ENCODE results near the gene STAG1. TPM values are rescaled to one million over a fixed set of nuclear protein-coding genes. Genes with fewer than 3 reads are reported as not detected.

The STAG1 gene
- total and polyA plus RNA-seq, 8 donors = 29.6 to 52.7 (median 44.1) TPM

GRCh38 chr3:136664771-136665170 is 87.4 kb downstream of the STAG1 start:
- ATAC-seq = no peak
- DNase-seq = no peak
- Histone ChIP-seq H3K4me1 (no peaks in the 10 kb centered on the region), H3K27me3 (no peaks in the 10 kb centered on the region), H3K36me3 (no peaks in the 10 kb centered on the region), H3K4me3 (no peak overlapping the region), H3K9me3 (no peaks in the 10 kb centered on the region), H3K27ac (no peak overlapping the region)
- TF ChIP-seq, protein P1, sequence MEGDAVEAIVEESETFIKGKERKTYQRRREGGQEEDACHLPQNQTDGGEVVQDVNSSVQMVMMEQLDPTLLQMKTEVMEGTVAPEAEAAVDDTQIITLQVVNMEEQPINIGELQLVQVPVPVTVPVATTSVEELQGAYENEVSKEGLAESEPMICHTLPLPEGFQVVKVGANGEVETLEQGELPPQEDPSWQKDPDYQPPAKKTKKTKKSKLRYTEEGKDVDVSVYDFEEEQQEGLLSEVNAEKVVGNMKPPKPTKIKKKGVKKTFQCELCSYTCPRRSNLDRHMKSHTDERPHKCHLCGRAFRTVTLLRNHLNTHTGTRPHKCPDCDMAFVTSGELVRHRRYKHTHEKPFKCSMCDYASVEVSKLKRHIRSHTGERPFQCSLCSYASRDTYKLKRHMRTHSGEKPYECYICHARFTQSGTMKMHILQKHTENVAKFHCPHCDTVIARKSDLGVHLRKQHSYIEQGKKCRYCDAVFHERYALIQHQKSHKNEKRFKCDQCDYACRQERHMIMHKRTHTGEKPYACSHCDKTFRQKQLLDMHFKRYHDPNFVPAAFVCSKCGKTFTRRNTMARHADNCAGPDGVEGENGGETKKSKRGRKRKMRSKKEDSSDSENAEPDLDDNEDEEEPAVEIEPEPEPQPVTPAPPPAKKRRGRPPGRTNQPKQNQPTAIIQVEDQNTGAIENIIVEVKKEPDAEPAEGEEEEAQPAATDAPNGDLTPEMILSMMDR (IDR thresholded peaks at IDR 0.05) = no peak
- intact Hi-C loops (cut with DNase I) = no loop called here

- DNase-seq (no peak), ATAC-seq (no peak)
- H3K27me3 ChIP-seq = no peaks in the 10 kb centered on the region
- H3K9me3 ChIP-seq = no peaks in the 10 kb centered on the region
- H3K27ac ChIP-seq = no peak overlapping the region
- no peak overlapping the region for H3K4me3 ChIP-seq
- H3K4me1 ChIP-seq = peaks cover 0 to 5% of the 10 kb centered on the region in 2 donors
- intact Hi-C loops (cut with DNase I) = no loop called here
- H3K36me3 ChIP-seq = no peaks in the 10 kb centered on the region
- TF ChIP-seq, protein P1 (IDR thresholded peaks at IDR 0.05) = no peak
Measured at GRCh38 chr3:136661282-136661681, 90.9 kb downstream of the STAG1 start.

- TF ChIP-seq, protein P1 (IDR thresholded peaks at IDR 0.05) = no peak
- Histone ChIP-seq H3K27me3 (no peaks in the 10 kb centered on the region), H3K4me3 (no peak overlapping the region), H3K9me3 (peaks cover 0 to 14% of the 10 kb centered on the region in 2 donors), H3K27ac (no peak overlapping the region), H3K36me3 (no peaks in the 10 kb centered on the region), H3K4me1 (peaks cover 0 to 5% of the 10 kb centered on the region in 2 donors)
- ATAC-seq = peak; percentile 88
- intact Hi-C loops (cut with DNase I) = no loop called here
- peak in 2 of 4 donors; percentile 62 to 80 for DNase-seq
Measured at GRCh38 chr3:136658946-136659682, 93.1 kb downstream of the STAG1 start.

- Histone ChIP-seq H3K4me3 (no peak overlapping the region), H3K27me3 (no peaks in the 10 kb centered on the region), H3K9me3 (peaks cover 0 to 27% of the 10 kb centered on the region in 2 donors), H3K4me1 (peaks cover 0 to 5% of the 10 kb centered on the region in 2 donors), H3K36me3 (peaks cover 0 to 3% of the 10 kb centered on the region in 2 donors), H3K27ac (no peak overlapping the region)
- no peak for ATAC-seq
- intact Hi-C loops (cut with DNase I) = no loop called here
- no peak for DNase-seq
- TF ChIP-seq, protein P1 (IDR thresholded peaks at IDR 0.05) = no peak
Measured at GRCh38 chr3:136657526-136657925, 94.7 kb downstream of the STAG1 start.

DNA sequence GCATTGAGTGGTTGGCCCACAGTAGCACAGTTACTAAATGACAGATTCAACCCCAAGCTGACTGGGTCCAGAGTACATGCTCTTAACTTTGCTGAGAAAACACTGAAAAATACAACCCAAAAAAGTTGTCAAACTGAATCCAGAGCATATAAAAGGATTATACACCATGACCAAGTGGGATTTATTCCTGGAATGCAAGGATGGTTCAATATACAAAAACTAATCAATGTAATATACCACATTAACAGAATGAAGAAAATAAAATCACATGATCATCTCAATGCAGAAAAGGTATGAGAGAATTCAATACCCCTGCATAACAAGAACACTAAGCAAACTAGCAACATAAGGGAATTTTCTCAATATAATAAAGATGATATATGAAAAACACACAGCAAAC is 98.5 kb downstream of the STAG1 start:
- ATAC-seq (no peak), DNase-seq (no peak)
- intact Hi-C loops (cut with DNase I) = no loop called here
- Histone ChIP-seq H3K27me3 (no peaks in the 10 kb centered on the region), H3K36me3 (peaks cover 0 to 3% of the 10 kb centered on the region in 2 donors), H3K4me3 (no peak overlapping the region), H3K4me1 (peaks cover 0 to 5% of the 10 kb centered on the region in 2 donors), H3K9me3 (peaks cover 0 to 27% of the 10 kb centered on the region in 2 donors), H3K27ac (no peak overlapping the region)
- TF ChIP-seq, protein P1 (IDR thresholded peaks at IDR 0.05) = no peak
